ENCODE results near the gene MTA1.
A peak's percentile ranks its signal among the peaks of the same experiment; 100 is the strongest.

Gene MTA1

GRCh38 chr14:105408592-105408991 lies 11.0 kb upstream of the MTA1 start:
- DNase-seq (ENCODE audit: low spot score) = no peak

GRCh38 chr14:105409364-105409763 lies 10.3 kb upstream of the MTA1 start:
- DNase-seq (ENCODE audit: low spot score) = no peak

GRCh38 chr14:105410642-105411016 lies 9.0 kb upstream of the MTA1 start:
- DNase-seq (ENCODE audit: low spot score) = no peak

GRCh38 chr14:105411017-105411941 lies 8.3 kb upstream of the MTA1 start:
- DNase-seq (ENCODE audit: low spot score) = peak; percentile 66

GRCh38 chr14:105411985-105412770 lies 7.4 kb upstream of the MTA1 start:
- DNase-seq (ENCODE audit: low spot score) = no peak

- no peak for DNase-seq (ENCODE audit: low spot score)
These were observed 6.7 kb upstream of the MTA1 start for GRCh38 chr14:105412771-105413543.

- peak; percentile 61 for DNase-seq (ENCODE audit: low spot score)
These were observed 6.1 kb upstream of the MTA1 start for GRCh38 chr14:105413544-105413886.

GRCh38 chr14:105414456-105415371 lies 4.9 kb upstream of the MTA1 start:
- DNase-seq (ENCODE audit: low spot score) = peak; percentile 88

GRCh38 chr14:105415481-105416428 lies 3.9 kb upstream of the MTA1 start:
- DNase-seq (ENCODE audit: low spot score) = no peak

GRCh38 chr14:105416671-105417070 lies 3.0 kb upstream of the MTA1 start:
- DNase-seq (ENCODE audit: low spot score) = no peak

- DNase-seq (ENCODE audit: low spot score) = no peak
These were observed 1.9 kb upstream of the MTA1 start for GRCh38 chr14:105417690-105418121.

- no peak for DNase-seq (ENCODE audit: low spot score)
These were observed 1.1 kb upstream of the MTA1 start for GRCh38 chr14:105418269-105419194.

- no peak for DNase-seq (ENCODE audit: low spot score)
These were observed 710 bp downstream of the MTA1 start for GRCh38 chr14:105420101-105420973.

- no peak for DNase-seq (ENCODE audit: low spot score)
These were observed 1.5 kb downstream of the MTA1 start for GRCh38 chr14:105420974-105421674.

- peak; percentile 64 for DNase-seq (ENCODE audit: low spot score)
These were observed 2.3 kb downstream of the MTA1 start for GRCh38 chr14:105421723-105422615.
